NCI-H1436 (cell line): Measurements from ENCODE around the gene NOTCH3.

Experiments
- DNase-seq: peaks from one replicate; lab custom pipeline; 2025; lab: John Stamatoyannopoulos, UW

Gene NOTCH3

DNA sequence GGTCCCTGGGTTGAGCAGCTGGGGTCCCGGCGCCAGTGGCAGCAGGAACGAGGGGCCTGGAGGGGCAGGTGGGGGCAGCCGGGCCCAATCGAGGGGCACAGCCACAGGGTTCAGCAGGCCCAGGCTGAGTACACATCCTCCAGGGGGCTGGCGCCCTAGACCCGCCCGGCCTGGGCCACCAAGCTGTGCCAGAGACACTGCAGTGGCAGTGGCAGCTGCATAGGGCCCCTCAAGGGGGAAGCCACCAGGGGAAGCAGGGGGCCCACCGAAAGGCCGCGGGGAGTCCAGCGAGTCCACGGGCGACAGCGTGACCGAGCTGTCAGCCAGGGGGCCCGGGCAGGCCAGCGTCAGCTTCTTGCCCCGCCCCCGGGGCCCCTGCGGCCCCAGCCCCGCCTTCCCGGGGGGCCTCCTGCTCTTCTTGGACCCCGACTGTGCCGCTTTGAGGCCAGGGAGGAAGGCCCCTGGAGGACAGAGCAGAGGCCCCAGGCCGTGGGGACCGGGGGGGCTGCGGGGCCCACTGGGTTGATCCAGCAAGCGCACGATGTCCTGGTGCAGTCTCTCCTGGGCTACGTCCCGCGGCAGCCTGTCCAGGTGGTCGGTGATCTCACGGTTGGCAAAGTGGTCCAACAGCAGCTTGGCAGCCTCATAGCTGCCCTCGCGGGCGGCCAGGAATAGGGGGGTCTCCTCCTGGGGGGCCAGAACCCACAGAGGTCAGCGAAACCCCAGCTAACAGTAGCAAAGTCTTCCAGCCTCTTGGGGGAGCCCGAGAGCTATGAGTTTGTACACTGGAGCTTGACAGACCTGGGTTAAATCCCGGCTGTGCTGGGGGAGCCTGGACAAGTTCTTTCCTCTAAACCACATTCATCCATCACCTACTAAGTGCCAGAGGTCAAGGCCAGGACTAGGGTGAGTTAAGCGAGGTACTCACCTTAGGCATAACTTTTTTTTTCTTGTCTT is 39.5 kb downstream of the NOTCH3 start:
- DNase-seq, result peak; percentile 52

DNA sequence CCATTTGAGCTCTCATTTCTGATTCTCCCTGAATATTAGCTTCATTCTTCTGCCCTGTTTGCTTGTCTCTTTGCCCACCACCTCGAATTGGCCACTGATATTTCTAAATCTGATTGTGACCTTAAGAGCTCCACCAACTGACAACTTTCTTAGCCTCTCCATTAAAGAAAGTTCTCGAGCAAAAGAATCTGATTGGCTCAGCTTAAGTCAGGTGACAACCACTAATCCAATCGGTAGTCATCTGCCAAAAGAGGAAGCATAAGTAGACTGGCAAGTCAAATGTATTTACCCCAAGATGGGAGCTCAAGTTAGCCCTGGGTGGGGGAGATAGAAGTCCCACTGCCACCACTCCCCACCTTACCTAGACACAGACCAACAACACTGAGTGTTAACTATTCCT is 41.5 kb downstream of the NOTCH3 start:
- DNase-seq, result no peak

DNA sequence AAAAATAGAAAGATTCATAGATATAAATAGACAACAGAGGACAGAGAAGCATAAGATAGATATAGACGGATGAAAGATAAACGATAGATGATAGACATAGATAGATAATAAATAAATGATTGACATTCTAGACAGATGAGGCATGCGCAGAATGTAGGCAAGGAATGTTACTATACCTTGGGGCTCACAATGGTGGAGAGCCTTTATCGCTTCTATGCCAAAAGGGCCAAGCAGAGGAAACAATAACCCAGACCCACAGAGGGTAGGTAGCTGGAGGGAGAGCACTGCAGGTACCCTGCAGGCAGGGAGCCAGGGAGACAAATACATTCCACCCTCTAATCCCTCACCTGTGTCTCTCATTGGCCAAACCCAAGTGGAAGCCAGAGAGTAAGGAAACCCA is 44.4 kb downstream of the NOTCH3 start:
- no peak for DNase-seq

DNA sequence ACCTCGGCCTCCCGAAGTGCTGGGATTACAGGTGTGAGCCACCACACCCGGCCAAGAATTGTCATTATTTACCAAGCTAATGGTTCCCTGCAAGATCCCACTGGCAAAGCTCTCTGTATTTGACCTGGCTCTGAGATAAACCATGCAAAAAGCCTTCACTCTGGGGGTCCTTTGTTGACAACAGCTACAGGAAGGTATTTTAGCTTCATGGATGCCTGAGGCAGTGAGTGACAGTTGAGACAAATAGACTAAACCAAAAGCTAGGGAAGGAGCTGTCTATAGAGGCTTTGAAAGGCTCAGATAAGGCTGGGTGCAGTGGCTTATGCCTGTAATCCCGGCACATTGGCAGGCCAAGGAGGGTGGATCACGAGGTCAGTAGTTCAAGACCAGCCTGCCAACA is 45.5 kb downstream of the NOTCH3 start:
- DNase-seq, result no peak

DNA sequence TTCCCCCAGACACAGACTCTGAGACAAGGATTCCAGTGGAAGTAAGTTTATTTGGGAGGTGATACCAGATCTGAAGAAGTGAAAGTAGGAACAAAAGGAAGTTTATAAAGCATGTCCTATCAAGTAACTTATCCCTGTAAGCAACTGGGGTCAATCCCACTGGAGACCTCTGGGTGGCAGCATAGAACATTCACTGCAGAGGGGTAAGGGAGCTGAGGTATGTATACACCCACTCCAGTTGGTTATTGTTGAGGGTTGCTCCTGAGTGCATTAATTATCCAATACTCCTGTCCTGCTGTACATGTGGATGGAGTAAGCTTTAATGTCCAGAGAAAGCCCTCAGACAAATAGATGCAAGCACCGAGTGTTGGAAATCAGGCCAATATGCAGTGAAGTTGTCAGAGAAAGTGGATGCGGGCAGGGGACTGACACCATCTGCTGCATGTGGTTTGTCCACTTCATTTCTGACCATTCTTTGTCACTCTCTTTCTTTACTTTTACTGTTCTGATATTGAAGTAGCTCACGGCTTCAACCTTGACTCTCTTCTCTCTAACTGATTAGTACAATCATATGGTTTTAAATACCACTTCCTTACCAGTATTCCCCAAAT is 46.7 kb downstream of the NOTCH3 start:
- DNase-seq, result no peak

DNA sequence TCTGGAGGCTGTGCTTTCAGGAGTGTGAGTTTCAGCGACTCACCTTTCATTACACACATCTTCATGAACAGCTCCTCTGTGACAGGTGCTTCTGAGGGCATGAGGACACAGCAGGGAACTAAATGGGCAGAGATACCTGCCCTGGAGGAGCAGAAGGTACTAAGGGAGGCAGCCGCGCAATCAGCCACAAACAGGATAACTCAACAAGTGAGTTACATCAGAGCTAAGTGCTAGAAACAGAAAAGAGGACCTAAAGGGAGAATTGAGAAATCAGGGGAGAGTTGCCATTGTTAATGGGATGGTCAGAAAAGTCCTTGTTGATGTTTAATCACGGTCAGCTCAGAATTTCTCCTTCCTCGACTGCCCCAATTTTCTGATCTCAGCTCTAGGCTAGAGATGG is 51.1 kb downstream of the NOTCH3 start:
- no peak for DNase-seq

DNA sequence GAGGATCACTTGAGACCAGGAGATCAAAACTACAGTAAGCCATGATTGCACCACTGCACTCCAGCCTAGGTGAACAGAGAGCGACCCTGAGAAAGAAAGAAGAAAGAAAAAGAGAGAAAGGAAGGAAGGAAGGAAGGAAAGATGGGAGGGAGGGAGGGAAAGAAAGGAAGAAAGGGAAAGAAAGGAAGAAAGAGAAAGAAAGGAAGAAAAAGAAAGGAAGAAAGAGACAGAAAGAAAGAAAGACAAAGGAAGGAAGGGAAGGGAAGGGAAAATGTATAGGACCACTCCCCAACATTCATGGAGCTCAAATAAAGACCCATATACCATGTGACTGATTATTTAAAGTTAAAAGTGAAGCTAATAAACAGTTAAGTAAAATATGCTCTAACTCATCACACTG is 53.7 kb downstream of the NOTCH3 start:
- DNase-seq, result no peak

DNA sequence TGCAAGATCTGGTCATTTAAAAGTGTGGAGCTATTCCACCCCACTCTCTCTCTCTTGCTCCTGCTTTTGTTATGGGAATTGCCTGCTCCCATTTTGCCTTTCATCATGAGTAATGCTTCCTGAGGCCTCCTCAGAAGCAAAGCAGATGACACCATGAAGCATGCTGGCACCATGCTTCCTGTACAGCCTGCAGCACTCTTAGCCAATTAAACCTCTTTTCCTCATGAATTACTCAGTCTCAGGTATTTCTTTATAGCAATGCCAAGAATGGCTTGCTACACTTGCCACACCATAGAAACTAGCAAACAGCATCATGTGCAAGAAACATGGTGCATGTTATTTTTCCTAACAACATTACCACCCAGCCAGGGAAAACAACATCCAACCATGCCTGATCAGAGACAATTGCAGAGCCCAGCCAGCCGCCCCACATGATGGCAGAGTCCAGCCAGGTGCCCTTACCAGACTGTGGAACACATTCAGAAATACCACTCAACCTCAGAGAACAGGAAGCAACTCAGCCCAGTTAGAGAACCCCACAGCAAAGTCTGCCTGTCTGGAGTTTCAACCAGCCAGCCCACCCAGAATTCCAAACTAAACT is 56.6 kb downstream of the NOTCH3 start:
- DNase-seq, result no peak

DNA sequence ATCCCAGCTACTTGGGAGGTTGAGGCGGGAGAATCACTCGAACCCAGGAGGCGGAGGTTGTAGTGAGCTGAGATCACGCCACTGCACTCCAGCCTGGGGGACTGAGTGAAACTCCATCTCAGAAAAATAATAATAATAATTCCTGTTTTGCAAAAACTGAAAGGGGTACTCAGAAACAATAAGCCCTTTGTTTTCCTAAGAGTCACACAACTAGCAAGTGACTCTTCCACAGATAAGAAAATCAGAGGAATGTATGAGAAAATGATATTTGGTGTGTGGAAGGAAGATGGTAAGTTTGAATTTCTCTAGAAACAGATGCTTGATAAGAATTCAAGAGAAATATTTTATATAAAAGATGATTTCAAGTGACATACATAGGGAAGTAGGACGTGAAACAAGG is 58.5 kb downstream of the NOTCH3 start:
- no peak for DNase-seq

DNA sequence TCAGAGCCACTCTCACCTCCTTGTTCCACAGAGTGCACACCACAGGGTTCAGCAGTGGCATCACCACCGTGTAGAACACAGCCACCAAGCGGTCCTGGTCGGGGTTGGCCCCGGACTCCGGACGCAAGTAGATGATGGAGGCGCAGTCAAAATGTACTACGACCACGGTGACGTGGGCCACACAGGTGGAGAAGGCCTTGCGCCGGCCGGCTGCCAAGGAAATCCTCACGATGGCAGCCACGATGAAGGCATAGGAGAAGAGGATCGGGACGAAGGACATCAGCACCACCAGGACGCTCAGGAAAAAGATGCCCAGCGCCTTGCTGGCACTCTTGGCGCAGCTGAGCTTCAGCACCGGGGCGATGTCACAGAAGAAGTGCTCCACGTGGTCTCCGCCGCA is 59.7 kb downstream of the NOTCH3 start:
- DNase-seq, result no peak

DNA sequence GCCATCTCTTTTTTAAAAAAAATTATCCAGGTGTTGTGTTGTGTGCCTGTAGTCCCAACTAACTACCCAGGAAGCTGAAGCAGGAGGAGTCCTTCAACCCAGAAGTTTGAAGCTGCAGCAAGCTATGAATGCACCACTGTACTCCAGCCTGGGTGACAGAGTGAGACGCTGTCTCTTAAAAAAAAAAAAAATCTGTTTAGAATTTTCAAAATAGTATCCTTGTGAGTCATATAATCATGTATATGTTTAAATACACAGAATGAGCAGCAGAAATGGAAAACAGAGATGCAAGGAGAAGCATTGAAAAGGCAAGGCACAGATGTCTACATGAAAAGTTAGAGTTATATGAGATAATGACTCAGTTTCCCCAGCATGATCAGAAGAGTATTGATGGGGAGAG is 62.4 kb downstream of the NOTCH3 start:
- DNase-seq, result no peak

DNA sequence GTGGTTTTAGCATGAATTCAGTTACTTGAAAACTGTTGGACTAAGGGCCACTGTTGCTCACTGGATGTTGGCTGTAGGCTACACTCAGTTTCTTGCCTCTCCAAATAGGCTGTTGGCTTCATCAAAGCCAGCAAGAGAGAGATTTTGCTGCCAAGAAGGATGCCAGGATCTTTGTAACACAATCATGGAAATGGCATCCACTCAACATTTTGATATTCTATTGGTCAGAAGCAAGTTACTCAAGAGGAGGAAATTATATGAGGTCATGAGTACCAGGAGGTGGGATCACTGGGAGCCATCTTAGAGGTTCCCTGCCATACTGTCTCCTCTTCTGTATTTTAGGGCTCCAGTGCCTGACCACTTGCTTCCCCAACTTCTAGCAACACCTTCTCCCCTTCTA is 63.0 kb downstream of the NOTCH3 start:
- DNase-seq, result no peak

DNA sequence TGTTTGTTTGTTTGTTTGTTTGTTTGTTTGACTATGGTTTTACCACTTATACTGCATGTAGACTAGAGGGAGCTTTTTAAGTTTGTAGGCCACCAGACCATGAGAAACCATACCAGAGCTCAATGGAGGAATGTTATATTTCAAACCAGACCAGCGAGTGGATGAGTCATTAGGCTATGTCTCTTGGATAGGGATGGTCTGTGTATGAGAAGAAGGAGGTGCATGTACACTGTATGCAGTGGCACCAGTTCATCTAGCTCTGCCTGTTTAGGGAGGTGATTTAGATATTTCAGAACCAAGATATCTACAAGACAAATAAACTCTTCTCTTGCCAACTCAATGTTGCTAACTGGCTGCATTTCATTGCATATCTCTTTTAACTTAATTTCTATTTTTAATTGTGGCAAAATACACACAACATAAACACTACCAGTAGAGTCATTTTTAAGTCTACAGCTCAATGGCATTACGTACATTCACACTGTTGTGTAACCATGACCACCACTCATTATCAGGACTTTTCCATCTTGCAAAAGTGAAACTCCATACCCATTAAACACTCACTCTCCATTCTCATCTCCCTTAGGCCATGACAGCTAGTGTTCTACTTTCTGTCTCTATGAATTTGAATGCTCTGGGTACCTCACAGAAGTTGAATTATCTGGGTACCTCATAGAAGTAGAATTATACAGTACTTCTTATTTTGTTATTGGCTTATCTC is 64.4 kb downstream of the NOTCH3 start:
- no peak for DNase-seq

DNA sequence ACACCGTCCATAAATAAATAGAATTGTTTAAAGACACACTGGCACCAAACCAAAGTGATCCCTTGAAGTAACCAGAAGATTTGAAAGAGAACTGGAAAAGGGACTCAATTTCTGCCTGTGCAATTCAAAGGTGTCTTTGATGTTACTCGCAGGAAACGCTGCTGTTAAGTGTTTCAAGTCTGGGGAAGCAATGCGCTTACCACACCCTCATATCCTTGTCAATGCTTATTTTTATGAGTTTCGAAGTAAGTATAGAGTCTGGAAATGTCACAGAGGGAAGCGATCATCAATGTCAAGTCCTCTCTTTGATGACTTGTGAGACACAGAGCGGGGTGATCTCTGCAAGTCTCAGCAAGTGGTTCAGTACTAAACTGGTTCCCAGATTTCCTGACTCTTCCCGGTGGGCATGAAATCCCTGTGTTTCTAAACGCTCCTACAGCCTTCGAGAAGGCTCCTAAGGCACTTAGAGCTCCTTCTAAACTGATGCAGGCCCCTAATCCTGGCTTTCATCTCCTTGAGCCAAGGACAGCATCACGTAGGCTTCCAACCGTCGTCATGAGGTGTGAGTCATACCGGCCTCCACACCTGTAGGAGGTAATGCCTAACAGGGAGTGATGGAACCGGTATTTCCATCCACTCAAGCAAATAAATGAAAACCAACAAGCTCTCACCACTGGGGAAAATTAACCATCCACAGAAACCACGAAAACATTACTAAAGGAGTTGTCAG is 70.8 kb downstream of the NOTCH3 start:
- DNase-seq, result no peak

DNA sequence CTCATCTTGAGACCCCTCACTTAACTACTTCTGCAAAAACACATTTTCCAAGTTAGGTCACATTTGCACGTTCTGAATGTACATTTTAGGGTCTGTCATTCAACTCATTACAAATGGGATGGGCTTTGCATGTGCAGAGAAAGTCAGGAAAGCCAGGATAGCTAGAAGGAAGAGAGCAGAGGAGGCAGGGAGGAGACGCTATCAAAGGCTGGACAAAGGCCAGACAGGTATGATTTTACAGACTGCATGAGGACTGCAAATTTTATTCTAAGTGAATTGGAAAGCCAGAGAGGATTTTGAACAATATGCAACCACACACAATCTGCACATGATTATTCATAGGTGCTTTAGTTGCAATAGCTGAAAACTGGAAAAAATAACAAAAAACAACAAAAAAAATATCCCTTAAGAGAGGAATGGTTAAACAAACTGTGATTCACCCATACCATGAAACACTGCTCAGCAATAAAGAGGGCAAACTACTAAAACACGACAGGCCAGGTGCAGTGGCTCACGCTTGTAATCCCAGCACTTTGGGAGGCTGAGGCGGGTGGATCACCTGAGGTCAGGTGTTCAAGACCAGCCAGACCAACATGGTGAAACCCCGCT is 72.5 kb downstream of the NOTCH3 start:
- no peak for DNase-seq

DNA sequence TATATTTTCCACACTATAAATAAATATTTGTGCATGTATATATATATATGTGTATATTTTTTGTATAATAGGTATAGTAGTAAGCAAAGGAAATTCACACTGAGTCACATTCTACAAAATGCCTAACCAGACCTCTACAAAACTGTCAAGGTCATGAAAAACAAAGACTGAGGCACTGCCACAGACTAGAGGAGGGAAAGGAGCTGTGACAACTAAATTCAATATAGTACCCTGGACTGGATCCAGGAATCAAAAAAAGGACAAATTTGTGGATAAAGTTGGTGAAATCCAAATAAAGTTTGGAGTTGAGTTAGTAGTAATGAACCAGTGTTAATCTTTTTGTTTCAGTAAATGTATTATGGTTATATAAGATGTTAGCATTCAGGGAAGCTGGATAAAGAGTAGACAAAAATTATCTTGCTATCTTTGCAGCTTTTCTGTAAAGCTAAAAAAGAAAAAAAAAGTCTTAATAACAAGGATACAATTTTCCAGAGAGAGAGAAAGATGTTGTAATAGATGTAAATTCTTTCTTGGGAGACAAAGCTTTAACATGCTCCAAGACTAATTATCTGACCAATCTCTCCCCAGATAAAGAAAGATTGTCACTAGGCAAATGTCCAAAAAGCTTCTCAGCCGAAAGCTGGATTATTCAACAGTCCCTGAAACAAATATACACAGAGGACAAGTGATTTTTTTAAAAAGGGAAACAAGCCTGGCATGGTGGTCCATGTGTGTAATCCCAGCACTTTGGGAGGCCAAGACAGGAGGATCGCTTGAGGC is 74.5 kb downstream of the NOTCH3 start:
- no peak for DNase-seq

DNA sequence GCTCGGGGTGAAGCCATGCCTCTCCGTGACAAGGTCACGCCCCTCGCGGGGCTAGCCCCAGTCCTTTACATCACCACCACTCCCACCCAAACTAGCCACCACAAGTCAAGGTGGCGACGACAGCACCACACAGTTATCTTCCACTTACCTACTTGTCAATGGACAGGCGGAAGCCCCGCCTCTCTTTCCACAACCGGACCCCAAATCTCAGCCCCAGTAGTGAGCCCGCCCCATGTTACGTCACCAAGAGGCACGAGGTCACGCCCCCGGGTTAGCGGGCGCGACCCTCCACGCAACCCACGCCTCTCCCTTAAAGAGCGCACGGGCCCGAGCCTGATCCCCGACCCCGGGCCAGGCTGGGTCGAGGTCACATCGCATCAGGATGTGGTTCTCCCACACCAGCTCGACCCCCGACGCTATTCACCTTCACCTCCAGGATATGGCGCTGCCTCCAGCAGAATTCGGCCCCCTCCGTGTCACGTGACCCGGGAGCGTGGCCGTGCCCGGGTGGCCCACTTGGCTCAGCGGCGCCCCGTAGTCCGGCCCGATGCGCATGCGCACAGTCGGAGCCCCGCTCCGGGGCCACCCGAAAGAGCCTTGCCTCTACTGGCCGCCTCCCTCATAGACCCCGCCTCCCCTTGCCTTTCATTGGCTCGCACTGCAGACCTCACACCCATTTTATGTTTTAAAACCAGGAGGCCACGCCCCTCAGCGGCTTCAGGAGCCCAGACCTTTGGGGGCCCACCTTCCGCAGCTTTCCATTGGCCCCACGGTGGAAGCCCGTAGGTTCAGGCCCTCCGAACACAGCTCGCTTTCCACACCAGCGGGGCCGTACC is 75.3 kb downstream of the NOTCH3 start:
- DNase-seq, result peak; percentile 98

DNA sequence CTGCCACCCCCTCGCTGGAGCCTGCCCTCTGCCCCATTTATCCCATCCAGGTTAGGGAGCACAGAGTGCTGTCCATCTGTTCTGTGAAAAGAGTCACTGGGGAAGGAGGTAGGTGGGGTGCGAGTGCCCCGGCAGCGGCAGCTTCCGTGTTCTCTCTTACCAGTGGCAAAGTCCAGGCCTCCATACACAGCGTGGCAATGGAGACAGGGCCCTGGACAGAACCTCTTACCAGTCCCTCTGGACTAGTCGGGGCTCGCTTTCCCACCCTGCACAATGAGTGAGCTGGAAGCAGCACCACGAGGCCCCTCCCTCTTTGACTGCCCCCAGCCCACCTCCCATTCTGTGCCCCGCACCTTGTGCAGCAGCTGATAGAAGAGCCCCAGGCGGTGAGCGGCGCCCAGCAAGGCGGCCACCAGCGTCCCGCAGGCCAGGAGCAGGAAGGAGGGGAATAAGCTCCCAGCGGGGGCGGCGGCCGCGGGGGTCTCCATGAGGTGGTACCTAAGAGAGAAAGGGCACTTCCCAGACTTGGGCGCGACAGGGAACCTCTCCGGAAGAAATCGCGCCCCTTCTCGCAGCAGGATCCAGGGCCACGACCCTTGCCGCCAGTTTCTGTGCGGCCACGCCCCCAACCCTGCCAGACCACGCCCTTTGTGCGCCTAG is 76.1 kb downstream of the NOTCH3 start:
- no peak for DNase-seq

DNA sequence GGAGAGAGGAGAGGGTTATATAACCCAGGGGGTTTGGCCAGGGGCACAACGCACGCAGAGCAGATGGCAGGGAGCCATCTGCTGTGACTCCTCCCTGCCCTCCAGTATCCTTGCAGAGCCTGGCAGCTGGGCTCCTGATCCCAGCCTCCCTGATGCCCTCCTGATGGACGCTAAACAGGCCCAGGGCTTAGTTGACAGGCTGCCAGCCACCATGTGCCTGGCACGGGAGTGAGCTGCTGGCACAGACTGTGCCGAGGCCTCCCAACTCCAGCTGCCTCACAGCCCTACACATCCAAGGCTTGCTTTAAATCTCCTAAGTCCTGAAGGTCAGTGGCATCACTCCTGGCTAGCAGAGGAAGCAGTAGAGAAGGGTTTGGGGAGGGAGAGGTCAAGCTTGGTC is 76.9 kb downstream of the NOTCH3 start:
- DNase-seq, result no peak
